Ovary (tissue), 9 donors: ENCODE results near the gene ECE2. TPM values are rescaled to one million over a fixed set of nuclear protein-coding genes. Genes with fewer than 3 reads are reported as not detected.

Experiments
- DNase-seq, 5 donors: peaks; one replicate each; pipeline ENCODE4 v3.0.0-alpha.2; 2019 to 2020
- H3K27ac ChIP-seq, 2 donors: fragments of 200-600 bp; one replicate each; pipeline versions ENCODE4 v1.5.1 to v1.8.0; 2019 to 2022
- H3K27me3 ChIP-seq: fragments of 200-600 bp; one replicate; pipeline ENCODE4 v1.8.0; 2022
- H3K36me3 ChIP-seq: fragments of 200-600 bp; sonication (generic); one replicate; pipeline ENCODE4 v1.5.1; 2019
- H3K4me1 ChIP-seq: one replicate; pipeline ENCODE4 v1.8.1; 2013; ENCODE audit warnings: mild to moderate bottlenecking, moderate library complexity; ENCODE audit not compliant: insufficient read depth
- H3K4me3 ChIP-seq: fragments of 200-600 bp; sonication (generic); one replicate; pipeline ENCODE4 v1.5.1; 2017
- H3K9me3 ChIP-seq, 2 donors: fragments of 200-600 bp in 1 of 2; sonication (generic) in 1 of 2; one replicate each; pipeline versions ENCODE4 v1.5.1 to v1.8.1; 2013 to 2019; ENCODE audit warnings: mild to moderate bottlenecking in 1 of 2, moderate library complexity in 1 of 2
- CTCF ChIP-seq, 3 donors: fragments of 450-650 bp in 2 of 3; fragments of 200-600 bp in 1 of 3; IDR thresholded peaks; one replicate each; pipeline versions ENCODE4 v1.5.1 to v1.8.0; 2016 to 2022; ENCODE audit warnings: antibody characterized with exemption in 3 of 3, mild to moderate bottlenecking in 1 of 3
- EP300 ChIP-seq: sonication (generic); formaldehyde crosslinking; IDR thresholded peaks from one replicate; pipeline ENCODE4 v1.6.1; 2017; ENCODE audit warnings: antibody characterized with exemption
- POLR2A ChIP-seq: fragments of 450-650 bp; IDR thresholded peaks from one replicate; pipeline ENCODE4 v1.6.1; 2017; ENCODE audit warnings: antibody characterized with exemption, mild to moderate bottlenecking, moderate library complexity
- WGBS, 3 donors: extraction: QIAGEN DNeasy Blood & Tissue Kit in 1 of 3; methylation state at CpG; one replicate each; pipeline versions ENCODE4 v1.1.5 to v1.1.7; 2013 to 2017; 5-methylcytosine and 5-hydroxymethylcytosine counted together
- intact Hi-C, 4 donors: fragments of 100-400 bp; cut with DNase I; formaldehyde crosslinking; loops; one replicate each; pipeline versions ENCODE4 v1.11.0 to v1.15.1; 2022 to 2023
- polyA plus RNA-seq, 2 donors: library from polyadenylated mRNA; stranded (reverse); fragments of 200-250 nt in 1 of 2; fragments of 350-450 nt in 1 of 2; fragmentation: Illumina TruSeq in 1 of 2; extraction: RNeasy Lipid Tissue Mini Kit (QIAGEN cat#74804) in 1 of 2; gene quantifications; one replicate each; pipeline ENCODE4 v1.2.3, GENCODE V29; 2013 to 2014
- total RNA-seq, 7 donors: library from RNA; depleted of rRNA in 2 of 7; stranded (reverse); fragments of >200 nt in 2 of 7; fragmentation: NEBNext Ultra II Directional in 3 of 7; extraction: Animal tissue kit (Norgen Biotek cat#: 25700) in 3 of 7; gene quantifications; one replicate each; pipeline versions ENCODE4 v1.1.0 to v1.2.4, GENCODE V29; 2016 to 2023
- donor health status: DM: no; HTN: no; CAD: no; lungs with moderate emphysema.
- donor health status: DM: no; HTN: no; CAD: no.
- donor health status: Bipolar disorder and iron deficiency.
- donor health status: DM: yes; HTN: yes; CAD: no.
- donor health status: DM: no; HTN: no; CAD: no.
- donor health status: DM: yes; HTN: yes; CAD: no.

Gene ECE2
- total and polyA plus RNA-seq, 9 donors = 0.43 TPM; not detected in 8

- Histone ChIP-seq H3K9me3 (no peaks in the 10 kb centered on the region), H3K4me1 (peaks cover 13% of the 10 kb centered on the region), H3K4me3 (no peak overlapping the region), H3K36me3 (peaks cover 3% of the 10 kb centered on the region), H3K27ac (no peak overlapping the region), H3K27me3 (no peaks in the 10 kb centered on the region)
- 66 to 87% (median 77%) methylated on average over 5 of the region's 5 CpGs for WGBS, 3 donors
- intact Hi-C loops = loop anchor here in 1 of 4 donors (10.0 kb wide), 1 partner anchor 137 kb away; the partner anchor contains the start of gene ABCF3
- no peak for DNase-seq
- TF ChIP-seq CTCF (IDR thresholded peaks at IDR 0.05) (no peak), EP300 (no peak), POLR2A (no peak)
Observed at GRCh38 chr3:184321666-184322065, 45.8 kb downstream of the ECE2 start.

- peaks cover 13% of the 10 kb centered on the region for H3K4me1 ChIP-seq
- no peak for DNase-seq
Observed at GRCh38 chr3:184322731-184323487, 47.1 kb downstream of the ECE2 start.

GRCh38 chr3:184323696-184324095, 47.9 kb downstream of the ECE2 start:
- DNase-seq = no peak
- no peaks in the 10 kb centered on the region for H3K9me3 ChIP-seq
- H3K36me3 ChIP-seq = peaks cover 3% of the 10 kb centered on the region
- 69 to 80% (median 71%) methylated on average over 8 of the region's 8 CpGs for WGBS, 3 donors
- no peaks in the 10 kb centered on the region for H3K27me3 ChIP-seq
- H3K4me1 ChIP-seq = peaks cover 11% of the 10 kb centered on the region
- intact Hi-C loops = loop anchor here in 1 of 4 donors (10.0 kb wide), 1 partner anchor 139 kb away; the partner anchor contains the start of gene ABCF3
- no peak overlapping the region for H3K27ac ChIP-seq
- TF ChIP-seq CTCF (IDR thresholded peaks at IDR 0.05) = no peak
- no peak for TF ChIP-seq EP300
- no peak for TF ChIP-seq POLR2A
- no peak overlapping the region for H3K4me3 ChIP-seq

More at GRCh38 chr3:184322731-184323487, 47.1 kb downstream of the ECE2 start:
- H3K9me3 ChIP-seq = no peaks in the 10 kb centered on the region
- 76 to 84% (median 77%) methylated on average over 20 of the region's 20 CpGs for WGBS, 3 donors
- H3K27me3 ChIP-seq = no peaks in the 10 kb centered on the region
- no peak for TF ChIP-seq EP300
- TF ChIP-seq CTCF (IDR thresholded peaks at IDR 0.05) = no peak
- TF ChIP-seq POLR2A = no peak
- intact Hi-C loops = loop anchor here in 1 of 4 donors (10.0 kb wide), 1 partner anchor 138 kb away; the partner anchor contains the start of gene ABCF3
- peaks cover 3% of the 10 kb centered on the region for H3K36me3 ChIP-seq
- no peak overlapping the region for H3K27ac ChIP-seq
- H3K4me3 ChIP-seq = no peak overlapping the region

GRCh38 chr3:184325269-184325668, 49.4 kb downstream of the ECE2 start:
- Histone ChIP-seq H3K27me3 (no peaks in the 10 kb centered on the region), H3K27ac (no peak overlapping the region), H3K9me3 (no peaks in the 10 kb centered on the region), H3K4me3 (no peak overlapping the region), H3K4me1 (peaks cover 2% of the 10 kb centered on the region), H3K36me3 (peaks cover 3% of the 10 kb centered on the region)
- no peak for DNase-seq
- no peak for TF ChIP-seq CTCF (IDR thresholded peaks at IDR 0.05)
- WGBS, 3 donors = 85 to 89% (median 87%) methylated on average over 13 of the region's 13 CpGs
- intact Hi-C loops = loop anchor here in 1 of 4 donors (10.0 kb wide), 1 partner anchor 140 kb away; the partner anchor contains the start of gene ABCF3
